ENCODE results near the gene AGXT. TPM values are rescaled to one million over a fixed set of nuclear protein-coding genes. Genes with fewer than 3 reads are reported as not detected.

Gene AGXT
- total and polyA plus RNA-seq, 2 of the 8 experiments (the other 6 are each of a cell fraction or from before 2014, with no cell fraction given): 0.03 TPM; not detected in 1

DNA sequence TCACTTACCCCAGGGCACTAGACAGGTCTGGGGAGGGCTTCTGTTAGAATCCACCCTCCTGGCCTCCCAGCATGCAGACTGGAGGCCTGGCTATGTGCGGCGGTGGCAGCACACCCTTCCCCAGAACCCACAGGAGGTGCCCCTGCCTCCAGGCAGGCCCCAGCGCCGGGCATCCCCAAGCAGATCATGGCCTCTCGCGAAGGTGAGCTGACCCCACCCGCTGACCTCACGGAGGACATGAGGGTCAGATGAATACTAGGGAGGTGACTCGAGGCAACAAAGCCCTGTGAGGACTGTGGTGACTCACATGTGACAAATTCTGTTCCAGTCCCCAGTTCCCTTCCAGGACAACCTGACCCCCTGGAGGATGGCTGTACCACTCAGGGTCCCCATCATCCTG lies 25.4 kb downstream of the AGXT start:
- Histone ChIP-seq H3K79me1 (ENCODE audit: low read depth, low read length) (no peaks in the 10 kb centered on the region), H3K9me3 (ENCODE audit: insufficient read depth in 2 of 2, low read depth in 1 of 2, low read length in 1 of 2) (no peaks in the 10 kb centered on the region), H4K91ac (replicated peaks; ENCODE audit: insufficient read length, low read length) (no peak overlapping the region), H2AK5ac (ENCODE audit: low read depth, low read length) (no peak overlapping the region), H3K14ac (ENCODE audit: insufficient read length) (no peak overlapping the region), H4K5ac (ENCODE audit: insufficient read length, low read depth, low read length) (no peak overlapping the region), H4K20me1 (replicated peaks in 1 of 2; ENCODE audit: control insufficient read depth in 1 of 2, insufficient read depth in 2 of 2, low read length in 2 of 2) (no peaks in the 10 kb centered on the region), H2BK15ac (ENCODE audit: low read length) (no peak overlapping the region), H3K36me3 (ENCODE audit: control insufficient read depth in 2 of 4, insufficient read depth in 4 of 4, low read length in 3 of 4) (no peaks in the 10 kb centered on the region), H3K23me2 (ENCODE audit: low read depth, low read length) (no peaks in the 10 kb centered on the region), H3K4ac (replicated peaks; ENCODE audit: insufficient read length, low read depth, low read length) (no peak overlapping the region), H2BK5ac (ENCODE audit: low read depth, low read length) (no peak overlapping the region), H3K4me2 (ENCODE audit: insufficient read depth in 1 of 2, low read depth in 2 of 2, low read length in 2 of 2) (no peak overlapping the region), H3K9ac (replicated peaks in 1 of 4; ENCODE audit: extremely low read depth in 1 of 4, low read depth in 3 of 4, low read length in 3 of 4) (no peak overlapping the region), H3K4me3 (ENCODE audit: extremely low read depth in 1 of 4, insufficient read depth in 2 of 4, low read depth in 3 of 4, low read length in 4 of 4) (no peak overlapping the region), H3K79me2 (ENCODE audit: control insufficient read depth in 1 of 2, insufficient read depth in 2 of 2, low read length in 2 of 2) (no peaks in the 10 kb centered on the region), H3K23ac (ENCODE audit: insufficient read length) (no peak overlapping the region), H3K4me1 (replicated peaks in 1 of 4; ENCODE audit: control insufficient read depth in 3 of 4, insufficient read depth in 4 of 4, low read length in 3 of 4) (0 out of 7 replicates have a peak, but pooled peaks cover 0 to 2% (median 0%) of the 10 kb centered on the region in 4 experiments), H2BK20ac (ENCODE audit: low read length) (no peak overlapping the region), H2BK120ac (replicated peaks; ENCODE audit: low read depth, low read length) (no peak overlapping the region), H3K56ac (replicated peaks; ENCODE audit: insufficient read length, low read depth, low read length) (no peak overlapping the region), H2BK12ac (ENCODE audit: low read depth, low read length) (no peak overlapping the region), H4K8ac (ENCODE audit: extremely low read depth, insufficient read depth, low read length) (peak overlapping the region; percentile 51; the same call in 1 of the 2 replicates), H3K18ac (ENCODE audit: extremely low read depth, low read length) (no peak overlapping the region), H2AFZ (ENCODE audit: low read length) (no peak overlapping the region), H3K27ac (ENCODE audit: low read depth, low read length) (no peak overlapping the region), H3K27me3 (replicated peaks in 1 of 4; ENCODE audit: control insufficient read depth in 3 of 4, extremely low read depth in 1 of 4, insufficient read depth in 3 of 4, low read length in 3 of 4) (no peaks in the 10 kb centered on the region)
- DNase-seq (ENCODE audit: low read depth in 1 of 2, low spot score in 2 of 2) (no peak), FAIRE-seq (no peak)
- ChIA-PET CTCF (ENCODE audit: partially characterized antibody) (interaction anchor here (1.9 kb wide), 1 partner anchor 89 kb away, joined by 6 read pairs; no protein-coding TSS in a partner anchor), POLR2A (ENCODE audit: partially characterized antibody) (no interaction called here)
- 98% methylated on average over 9 of the region's 9 CpGs; no CpG with 5 or more reads in 1 of the 2 experiments for WGBS, 2 experiments (ENCODE audit: extremely low coverage in 1 of 2, insufficient coverage in 1 of 2, insufficient read length in 1 of 2, insufficient replicate concordance in 2 of 2, low coverage in 1 of 2, low lambda C conversion rate in 2 of 2, missing lambda C conversion rate in 1 of 2)
- TF ChIP-seq, protein P1, sequence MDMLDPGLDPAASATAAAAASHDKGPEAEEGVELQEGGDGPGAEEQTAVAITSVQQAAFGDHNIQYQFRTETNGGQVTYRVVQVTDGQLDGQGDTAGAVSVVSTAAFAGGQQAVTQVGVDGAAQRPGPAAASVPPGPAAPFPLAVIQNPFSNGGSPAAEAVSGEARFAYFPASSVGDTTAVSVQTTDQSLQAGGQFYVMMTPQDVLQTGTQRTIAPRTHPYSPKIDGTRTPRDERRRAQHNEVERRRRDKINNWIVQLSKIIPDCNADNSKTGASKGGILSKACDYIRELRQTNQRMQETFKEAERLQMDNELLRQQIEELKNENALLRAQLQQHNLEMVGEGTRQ (IDR thresholded peaks at IDR 0.05; ENCODE audit: low read length): no peak
- TF ChIP-seq RAD21 (IDR thresholded peaks at IDR 0.05 in 1 of 2, conservative IDR thresholded peaks at IDR 0.05 in 1 of 2; ENCODE audit: low read depth in 2 of 2, low read length in 2 of 2): no peak
- TF ChIP-seq JUND (IDR thresholded peaks at IDR 0.05; ENCODE audit: low read length): no peak
- TF ChIP-seq CBX8 (IDR thresholded peaks at IDR 0.05; ENCODE audit: borderline replicate concordance, low read depth, low read length): no peak
- TF ChIP-seq SP4 (IDR thresholded peaks at IDR 0.05; ENCODE audit: low read length): no peak
- TF ChIP-seq, protein P2, sequence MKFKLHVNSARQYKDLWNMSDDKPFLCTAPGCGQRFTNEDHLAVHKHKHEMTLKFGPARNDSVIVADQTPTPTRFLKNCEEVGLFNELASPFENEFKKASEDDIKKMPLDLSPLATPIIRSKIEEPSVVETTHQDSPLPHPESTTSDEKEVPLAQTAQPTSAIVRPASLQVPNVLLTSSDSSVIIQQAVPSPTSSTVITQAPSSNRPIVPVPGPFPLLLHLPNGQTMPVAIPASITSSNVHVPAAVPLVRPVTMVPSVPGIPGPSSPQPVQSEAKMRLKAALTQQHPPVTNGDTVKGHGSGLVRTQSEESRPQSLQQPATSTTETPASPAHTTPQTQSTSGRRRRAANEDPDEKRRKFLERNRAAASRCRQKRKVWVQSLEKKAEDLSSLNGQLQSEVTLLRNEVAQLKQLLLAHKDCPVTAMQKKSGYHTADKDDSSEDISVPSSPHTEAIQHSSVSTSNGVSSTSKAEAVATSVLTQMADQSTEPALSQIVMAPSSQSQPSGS (IDR thresholded peaks at IDR 0.05; ENCODE audit: low read length): no peak
- no peak for TF ChIP-seq GABPA (IDR thresholded peaks at IDR 0.05; ENCODE audit: borderline replicate concordance, insufficient read depth, low read length)
- no peak for TF ChIP-seq POU5F1 (IDR thresholded peaks at IDR 0.05; ENCODE audit: low read depth, low read length)
- TF ChIP-seq BRCA1 (IDR thresholded peaks at IDR 0.05; ENCODE audit: low read depth, low read length): no peak
- TF ChIP-seq BACH1 (IDR thresholded peaks at IDR 0.05; ENCODE audit: low read length): no peak
- TF ChIP-seq CTBP2 (IDR thresholded peaks at IDR 0.05; ENCODE audit: borderline replicate concordance, insufficient read depth, insufficient read length, low read length): no peak

Data from H1 (cell line).